ENCODE results near the gene ANTXR1.

GRCh38 chr2:69065735-69066336 is 52.9 kb downstream of the ANTXR1 start:
- TF ChIP-seq CTCF (conservative IDR thresholded peaks at IDR 0.05) (no peak), EZH2 (IDR thresholded peaks at IDR 0.05; ENCODE audit: low read depth) (no peak)
